HG03432 (cell line): ENCODE data around the gene SIVA1.

ENCODE experiments used
- ATAC-seq: cut with Tn5 transposase; IDR thresholded peaks from one replicate; pipeline ENCODE4 v1.9.1; 2021; ENCODE audit warnings: mild to moderate bottlenecking, moderate library complexity; ENCODE audit not compliant: unreplicated experiment

Gene SIVA1

DNA sequence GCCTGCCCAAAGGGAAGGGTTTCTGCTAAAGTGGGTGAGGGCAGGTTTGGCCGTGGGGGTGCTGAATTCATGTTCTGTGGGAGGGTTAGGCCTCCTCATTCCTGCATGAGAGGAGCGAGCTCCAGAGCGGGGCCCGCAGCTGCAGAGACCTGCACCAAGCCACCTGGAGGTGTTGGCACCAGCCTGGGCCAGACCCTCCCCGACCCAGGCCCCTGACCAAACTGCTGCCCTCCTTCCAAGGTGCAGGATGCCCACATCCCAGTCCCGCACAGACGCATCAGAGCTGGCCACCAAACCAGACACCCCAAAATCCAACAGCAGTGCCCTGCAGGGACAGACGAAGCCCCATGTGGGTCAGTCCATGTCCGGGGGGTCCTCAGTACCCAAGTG lies 18.4 kb upstream of the SIVA1 start:
- ATAC-seq = no peak

DNA sequence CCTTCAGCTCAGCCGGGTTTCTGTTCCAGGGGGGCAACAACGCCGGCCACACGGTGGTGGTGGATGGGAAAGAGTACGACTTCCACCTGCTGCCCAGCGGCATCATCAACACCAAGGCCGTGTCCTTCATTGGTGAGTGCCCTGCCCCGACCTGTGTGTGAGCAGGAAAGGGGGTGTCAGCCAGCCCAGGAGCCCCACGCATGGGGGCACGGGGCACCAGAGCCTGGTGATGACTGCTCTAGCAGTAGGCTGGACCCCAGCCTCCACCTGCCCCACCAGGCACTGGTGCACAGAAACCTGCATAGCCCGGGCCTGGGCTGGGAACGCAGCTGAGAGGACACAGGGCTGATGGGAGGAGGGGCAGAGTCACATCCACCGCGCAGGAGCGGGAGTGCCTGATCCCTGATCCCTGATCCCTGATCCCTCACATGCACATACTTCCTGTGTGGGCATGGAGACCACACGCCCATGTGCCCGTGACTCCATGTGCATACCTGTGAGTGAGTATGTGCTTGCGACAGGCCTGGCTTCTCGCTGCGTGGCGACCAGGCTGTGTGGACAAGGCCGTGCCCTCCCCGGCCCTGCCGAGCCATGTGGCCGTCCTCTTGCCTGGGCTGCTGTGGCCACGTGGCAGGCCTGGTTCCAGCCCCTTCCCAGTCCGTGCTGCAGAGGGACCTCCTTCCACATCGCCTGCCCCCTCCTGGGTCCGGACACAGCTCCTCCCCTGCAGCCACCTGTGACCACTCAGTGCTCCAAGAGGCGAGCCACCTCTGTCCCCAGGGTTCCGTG lies 17.8 kb upstream of the SIVA1 start:
- no peak for ATAC-seq

DNA sequence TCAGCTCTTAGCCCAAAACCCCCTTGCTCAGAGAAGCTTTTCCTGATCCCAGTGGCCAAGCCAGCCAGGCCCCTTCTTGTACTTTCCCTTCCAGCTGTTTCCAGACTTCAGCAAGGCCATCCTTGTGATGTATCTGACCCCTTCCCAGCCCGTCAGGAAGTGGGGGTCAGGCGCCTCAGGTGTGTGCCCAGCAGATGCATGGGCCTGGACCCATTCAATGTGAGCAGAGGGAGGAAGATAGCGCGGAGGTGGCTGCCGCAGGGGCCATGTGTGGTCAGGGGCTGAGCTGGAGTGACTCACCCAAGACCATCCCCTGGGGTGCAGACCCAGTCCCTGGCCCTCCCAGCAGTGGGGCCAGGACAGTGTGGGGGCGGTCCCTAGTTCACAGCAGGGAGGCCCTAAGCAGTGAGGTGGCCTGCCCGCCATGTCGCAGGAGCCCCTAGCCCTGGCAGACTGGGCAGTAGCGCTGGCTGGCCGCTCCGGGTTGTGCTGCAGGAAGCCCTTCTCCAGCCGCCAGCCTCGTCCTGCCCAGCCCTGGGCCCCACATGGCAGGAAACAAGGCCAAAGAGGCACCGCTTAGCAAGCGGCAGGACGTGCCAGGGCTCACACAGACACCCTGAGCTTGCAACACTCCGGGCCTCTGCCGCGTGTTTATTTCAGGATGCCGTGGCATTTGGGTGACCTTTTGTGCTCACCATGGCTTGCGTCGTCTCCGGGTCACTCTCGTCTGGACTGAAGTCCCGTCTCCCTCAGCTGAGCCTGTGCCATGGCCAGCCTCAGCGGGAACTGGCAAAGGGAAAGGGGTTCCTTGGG lies 16.9 kb upstream of the SIVA1 start:
- no peak for ATAC-seq

- ATAC-seq = no peak
Observed at GRCh38 chr14:104738375-104739019, 14.4 kb upstream of the SIVA1 start.

DNA sequence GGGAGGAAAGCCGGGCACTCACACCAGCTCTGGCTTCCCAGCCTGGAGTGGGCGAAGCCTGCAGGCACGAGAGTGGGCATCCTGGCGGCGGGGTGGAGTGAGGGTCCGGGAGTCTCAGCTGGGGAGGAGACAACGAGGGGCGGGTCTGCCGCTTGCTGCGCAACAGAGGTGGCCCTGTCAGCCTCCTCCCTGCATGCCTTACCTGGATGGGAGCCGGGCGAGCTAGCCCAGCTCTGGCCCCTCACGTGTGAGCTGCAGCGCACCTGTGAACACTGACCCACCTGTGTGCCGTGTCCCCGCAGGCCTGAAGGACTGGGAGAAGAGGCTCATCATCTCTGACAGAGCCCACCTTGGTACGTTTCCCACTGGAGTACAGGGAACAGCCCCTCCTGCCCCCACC lies 13.9 kb upstream of the SIVA1 start:
- ATAC-seq = no peak

DNA sequence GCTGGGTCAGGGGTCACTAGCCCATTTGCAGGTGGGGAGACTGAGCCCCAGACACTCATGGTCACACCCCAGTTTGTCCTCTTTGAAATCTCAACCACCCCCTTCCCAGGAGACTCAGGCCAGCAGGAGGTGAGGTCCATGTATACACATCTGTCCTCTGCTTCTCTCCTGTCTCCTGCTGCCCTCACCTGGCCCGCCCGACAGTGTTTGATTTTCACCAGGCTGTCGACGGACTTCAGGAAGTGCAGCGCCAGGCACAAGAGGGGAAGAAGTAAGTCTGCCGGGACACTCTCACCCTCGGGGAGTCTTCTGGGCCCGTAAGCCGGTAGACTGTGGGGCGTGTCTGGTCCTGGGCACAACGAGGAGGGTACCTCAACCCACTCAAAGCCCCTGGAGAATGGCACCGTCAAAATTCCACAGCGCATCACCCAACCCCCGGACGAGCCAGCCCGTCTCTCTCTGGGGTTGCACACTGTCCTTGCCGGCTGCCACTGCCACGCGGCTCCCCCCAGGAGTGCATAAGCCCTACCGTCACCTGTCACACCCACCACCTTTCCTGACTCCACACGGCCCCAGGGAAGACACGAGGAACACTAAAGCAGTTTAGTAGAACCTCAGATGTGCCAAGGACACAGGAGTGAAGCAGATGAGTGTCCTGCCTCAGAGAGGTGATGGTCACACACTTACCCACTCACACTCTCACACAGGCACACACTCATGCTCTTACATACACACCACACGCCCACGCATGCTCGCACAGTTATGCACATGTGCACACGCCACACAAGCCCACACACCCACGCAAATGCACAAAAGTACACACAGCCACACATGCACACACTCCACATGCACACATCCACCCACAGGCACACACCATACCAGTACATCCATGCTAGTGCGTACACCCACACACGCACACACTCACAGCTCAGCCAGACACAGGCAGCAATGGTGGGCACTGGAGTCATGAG lies 13.1 kb upstream of the SIVA1 start:
- no peak for ATAC-seq

- no peak for ATAC-seq
Observed at GRCh38 chr14:104741108-104741802, 11.7 kb upstream of the SIVA1 start.

- ATAC-seq = no peak
Observed at GRCh38 chr14:104741803-104742251, 11.1 kb upstream of the SIVA1 start.

DNA sequence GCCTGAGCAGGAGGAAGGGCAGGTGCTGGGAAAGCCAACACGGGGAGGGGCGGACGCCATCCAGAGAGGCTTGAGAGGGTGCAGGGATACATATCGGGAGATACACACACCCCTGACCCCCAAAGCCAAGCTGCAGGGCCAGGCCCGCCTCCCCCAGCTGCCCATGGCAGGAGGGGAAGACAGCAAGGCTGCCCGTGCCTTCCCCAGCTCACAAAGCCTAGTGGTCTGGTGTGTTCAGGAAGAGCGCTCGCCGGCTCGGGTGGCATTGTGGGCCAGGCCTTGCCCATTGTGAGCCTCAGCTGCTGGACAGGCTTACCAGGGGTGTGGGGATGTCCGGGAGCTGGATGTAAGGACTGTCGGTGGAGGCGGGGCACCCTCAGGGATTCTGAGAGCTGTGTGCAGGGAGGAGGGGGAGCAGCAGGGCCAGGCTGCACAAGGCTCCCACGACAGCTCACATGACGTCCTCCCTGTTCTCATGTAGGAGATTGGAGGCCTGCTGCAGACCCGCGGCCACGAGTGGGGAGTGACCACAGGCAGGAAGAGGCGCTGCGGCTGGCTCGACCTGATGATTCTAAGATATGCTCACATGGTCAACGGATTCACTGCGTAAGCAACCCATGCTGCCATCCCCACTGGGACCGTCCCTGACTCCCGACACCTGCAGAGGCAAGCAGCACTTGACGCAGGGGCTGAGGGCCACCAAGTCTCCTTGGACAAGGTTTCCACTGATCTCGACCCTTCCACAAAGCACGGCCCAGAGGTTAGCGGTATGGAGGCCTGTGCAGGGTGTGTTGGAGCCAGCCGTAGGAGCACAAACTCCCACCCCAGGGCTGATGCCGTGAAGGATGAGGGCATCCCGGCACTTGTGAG lies 10.1 kb upstream of the SIVA1 start:
- no peak for ATAC-seq

GRCh38 chr14:104743461-104744380 lies 9.2 kb upstream of the SIVA1 start:
- ATAC-seq = no peak

- no peak for ATAC-seq
Observed at GRCh38 chr14:104744484-104744883, 8.5 kb upstream of the SIVA1 start.

DNA sequence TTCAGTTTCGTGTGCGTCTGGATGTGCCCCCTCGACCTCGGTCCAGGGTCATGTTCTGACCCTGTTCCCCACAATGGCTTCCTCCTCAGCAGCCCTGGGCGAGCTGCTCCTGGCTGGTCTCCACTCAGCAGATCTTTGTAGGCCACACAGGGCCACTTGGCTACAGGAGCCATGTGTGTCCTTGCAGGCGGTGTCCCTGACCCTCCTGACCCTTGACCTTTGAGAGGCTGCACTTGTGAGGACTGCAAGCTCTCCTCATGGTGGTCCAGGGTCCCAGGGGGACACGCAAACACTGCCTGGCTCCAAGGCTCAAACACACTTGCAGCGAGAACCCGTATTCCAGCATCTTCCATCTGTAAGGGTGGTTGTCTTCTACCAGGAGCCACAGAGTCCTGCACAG lies 7.5 kb upstream of the SIVA1 start:
- no peak for ATAC-seq

DNA sequence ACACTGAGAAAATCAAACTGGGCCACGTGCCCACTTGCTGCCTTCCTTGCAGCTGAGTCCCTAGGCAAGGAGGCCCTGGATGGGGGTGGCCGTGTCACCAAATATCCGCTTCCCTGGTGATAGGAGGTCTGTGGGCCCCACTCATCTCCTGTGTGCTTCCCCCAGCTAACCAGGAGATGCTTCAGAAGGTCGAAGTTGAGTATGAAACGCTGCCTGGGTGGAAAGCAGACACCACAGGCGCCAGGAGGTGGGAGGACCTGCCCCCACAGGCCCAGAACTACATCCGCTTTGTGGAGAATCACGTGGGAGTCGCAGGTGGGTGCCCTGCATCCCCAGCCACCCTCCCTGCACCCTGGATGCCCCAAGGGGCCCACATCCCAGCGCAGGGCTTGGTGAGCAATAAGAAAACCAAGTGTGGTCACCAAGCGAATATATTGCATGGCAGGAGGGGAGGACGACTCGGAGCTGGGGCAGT lies 6.8 kb upstream of the SIVA1 start:
- ATAC-seq = no peak

- ATAC-seq = no peak
Observed at GRCh38 chr14:104746934-104747481, 5.9 kb upstream of the SIVA1 start.

DNA sequence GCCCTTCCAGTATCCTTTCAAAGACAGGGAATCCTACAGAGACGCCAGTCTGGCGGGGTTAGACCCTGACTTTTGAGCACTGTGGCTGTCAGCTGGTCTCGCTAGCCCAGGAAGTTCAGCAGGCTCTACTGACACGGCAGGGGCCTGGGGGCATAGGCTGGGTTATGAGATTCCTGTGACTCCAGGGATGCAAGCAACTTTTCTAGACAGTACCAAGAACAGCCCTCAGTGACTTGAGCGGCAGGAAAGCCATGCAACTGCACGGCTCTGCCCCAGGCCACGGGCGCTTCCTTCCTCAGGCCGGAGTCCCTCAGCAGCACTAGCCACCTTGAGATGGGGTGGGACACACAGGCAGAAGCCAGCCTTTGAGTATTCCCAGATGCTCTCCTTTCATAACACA lies 5.1 kb upstream of the SIVA1 start:
- no peak for ATAC-seq

GRCh38 chr14:104749111-104749649 lies 3.8 kb upstream of the SIVA1 start:
- no peak for ATAC-seq

DNA sequence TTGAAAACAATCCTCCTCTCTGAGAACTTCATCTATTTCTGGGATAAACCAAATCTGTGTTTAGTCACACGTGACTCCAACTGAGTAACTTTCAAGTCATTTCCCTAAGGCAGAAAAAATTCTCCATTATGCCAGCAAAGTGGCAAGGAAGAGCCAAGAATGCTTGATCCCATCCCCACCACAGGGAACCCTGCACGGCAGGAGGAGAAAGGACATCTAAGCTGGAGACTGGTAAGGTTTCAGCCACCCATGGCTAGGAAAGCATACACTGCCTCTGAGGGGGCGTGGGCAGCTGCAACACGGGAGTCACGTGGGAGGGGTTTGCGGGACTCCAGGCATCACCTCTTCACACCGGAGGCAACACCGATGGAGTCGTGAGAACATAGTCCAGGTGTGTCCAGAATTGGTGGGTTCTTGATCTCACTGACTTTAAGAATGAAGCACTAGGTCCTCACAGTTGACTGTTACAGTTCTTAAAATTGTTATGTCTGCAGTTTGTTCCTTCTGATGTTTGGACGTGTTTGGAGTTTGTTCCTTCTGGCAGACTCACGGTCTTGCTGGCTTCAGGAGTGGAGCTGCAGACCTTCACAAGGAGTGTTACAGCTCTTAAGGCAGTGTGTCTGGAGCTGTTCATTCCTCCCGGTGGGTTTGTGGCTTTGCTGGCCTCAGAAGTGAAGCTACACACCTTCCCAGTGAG lies 2.7 kb upstream of the SIVA1 start:
- no peak for ATAC-seq
